Suprapubic skin (tissue), 4 donors: ENCODE measurements around the gene MGAT4B. TPM values are rescaled to one million over a fixed set of nuclear protein-coding genes. Genes with fewer than 3 reads are reported as not detected.

Source experiments
- DNase-seq, 2 donors: peaks; one replicate each; pipeline ENCODE4 v3.0.0-alpha.2; 2019; ENCODE audit warnings: low spot score in 2 of 2
- H3K27ac ChIP-seq: fragments of 200-600 bp; sonication (generic); one replicate; pipeline ENCODE4 v1.5.1; 2019
- H3K27me3 ChIP-seq: fragments of 200-600 bp; sonication (generic); one replicate; pipeline ENCODE4 v1.5.1; 2019
- H3K36me3 ChIP-seq: fragments of 200-600 bp; sonication (generic); one replicate; pipeline ENCODE4 v1.5.1; 2019
- H3K4me1 ChIP-seq: fragments of 200-600 bp; sonication (generic); one replicate; pipeline ENCODE4 v1.5.1; 2019
- H3K4me3 ChIP-seq: fragments of 200-600 bp; sonication (generic); one replicate; pipeline ENCODE4 v1.5.1; 2019; ENCODE audit warnings: mild to moderate bottlenecking
- H3K9me3 ChIP-seq: fragments of 200-600 bp; sonication (generic); one replicate; pipeline ENCODE4 v1.5.1; 2019
- CTCF ChIP-seq, 2 donors: fragments of 200-600 bp in 1 of 2; fragments of 450-650 bp in 1 of 2; sonication (generic) in 1 of 2; IDR thresholded peaks; one replicate each; pipeline ENCODE4 v1.5.1; 2016 to 2019; ENCODE audit warnings: antibody characterized with exemption in 2 of 2, mild to moderate bottlenecking in 1 of 2, moderate library complexity in 1 of 2
- EP300 ChIP-seq: sonication (generic); formaldehyde crosslinking; IDR thresholded peaks from one replicate; pipeline ENCODE4 v1.6.1; 2017; ENCODE audit warnings: antibody characterized with exemption
- POLR2A ChIP-seq, 2 donors: fragments of 450-650 bp; IDR thresholded peaks; one replicate each; pipeline ENCODE4 v1.6.1; 2017; ENCODE audit warnings: antibody characterized with exemption in 2 of 2, mild to moderate bottlenecking in 2 of 2, moderate library complexity in 2 of 2
- POLR2AphosphoS5 ChIP-seq, 3 donors: sonication (generic); formaldehyde crosslinking; IDR thresholded peaks; one replicate each; pipeline ENCODE4 v1.6.1; 2017; ENCODE audit warnings: antibody characterized with exemption in 3 of 3
- WGBS: methylation state at CpG from one replicate; pipeline ENCODE4 v1.1.5; 2018; 5-methylcytosine and 5-hydroxymethylcytosine counted together
- total RNA-seq, 4 donors: library from RNA; depleted of rRNA; stranded (reverse); fragments of >200 nt; gene quantifications; one replicate each; pipeline ENCODE4 v1.1.0, GENCODE V29; 2016

MGAT4B gene
- total RNA-seq, 4 donors from 2014 or later = 74.5 to 142 (median 97.4) TPM

GRCh38 chr5:179759581-179760551 is 46.8 kb downstream of the MGAT4B start:
- H3K4me3 ChIP-seq = no peak overlapping the region
- H3K4me1 ChIP-seq = peaks cover 49% of the 10 kb centered on the region
- no peaks in the 10 kb centered on the region for H3K27me3 ChIP-seq
- no peak for DNase-seq
- no peaks in the 10 kb centered on the region for H3K9me3 ChIP-seq
- 89% methylated on average over 9 of the region's 9 CpGs for WGBS
- no peak overlapping the region for H3K27ac ChIP-seq
- no peak for TF ChIP-seq EP300
- TF ChIP-seq CTCF (IDR thresholded peaks at IDR 0.05) = no peak
- no peak for TF ChIP-seq POLR2AphosphoS5 (IDR thresholded peaks at IDR 0.05)
- TF ChIP-seq POLR2A (IDR thresholded peaks at IDR 0.05) = no peak
- H3K36me3 ChIP-seq = no peaks in the 10 kb centered on the region

GRCh38 chr5:179758955-179759354 is 47.7 kb downstream of the MGAT4B start:
- DNase-seq = no peak
- H3K36me3 ChIP-seq = no peaks in the 10 kb centered on the region
- no peaks in the 10 kb centered on the region for H3K9me3 ChIP-seq
- H3K27me3 ChIP-seq = no peaks in the 10 kb centered on the region
- peaks cover 47% of the 10 kb centered on the region for H3K4me1 ChIP-seq
- no peak for TF ChIP-seq EP300
- TF ChIP-seq CTCF (IDR thresholded peaks at IDR 0.05) = no peak
- no peak for TF ChIP-seq POLR2AphosphoS5 (IDR thresholded peaks at IDR 0.05)
- TF ChIP-seq POLR2A (IDR thresholded peaks at IDR 0.05) = no peak
- H3K27ac ChIP-seq = no peak overlapping the region
- 94% methylated on average over 8 of the region's 8 CpGs for WGBS
- no peak overlapping the region for H3K4me3 ChIP-seq

- no peak for TF ChIP-seq EP300
- no peak for TF ChIP-seq CTCF (IDR thresholded peaks at IDR 0.05)
- TF ChIP-seq POLR2AphosphoS5 (IDR thresholded peaks at IDR 0.05) = no peak
- TF ChIP-seq POLR2A (IDR thresholded peaks at IDR 0.05) = no peak
- Histone ChIP-seq H3K4me3 (no peak overlapping the region), H3K9me3 (no peaks in the 10 kb centered on the region), H3K27ac (no peak overlapping the region), H3K4me1 (peaks cover 15% of the 10 kb centered on the region), H3K36me3 (no peaks in the 10 kb centered on the region), H3K27me3 (no peaks in the 10 kb centered on the region)
- no peak for DNase-seq
- WGBS = 83% methylated on average over 2 of the region's 2 CpGs
These were observed 51.6 kb downstream of the MGAT4B start for GRCh38 chr5:179755022-179755421.

- WGBS = 80% methylated on average over 5 of the region's 5 CpGs
- no peak overlapping the region for H3K4me3 ChIP-seq
- no peak for DNase-seq
- H3K27me3 ChIP-seq = no peaks in the 10 kb centered on the region
- peaks cover 3% of the 10 kb centered on the region for H3K36me3 ChIP-seq
- H3K4me1 ChIP-seq = peaks cover 11% of the 10 kb centered on the region
- no peaks in the 10 kb centered on the region for H3K9me3 ChIP-seq
- no peak overlapping the region for H3K27ac ChIP-seq
- TF ChIP-seq POLR2A (IDR thresholded peaks at IDR 0.05) = no peak
- no peak for TF ChIP-seq POLR2AphosphoS5 (IDR thresholded peaks at IDR 0.05)
- TF ChIP-seq EP300 = no peak
- TF ChIP-seq CTCF (IDR thresholded peaks at IDR 0.05) = no peak
These were observed 52.7 kb downstream of the MGAT4B start for GRCh38 chr5:179753971-179754370.

- H3K27ac ChIP-seq = no peak overlapping the region
- DNase-seq = no peak
- H3K27me3 ChIP-seq = no peaks in the 10 kb centered on the region
- H3K9me3 ChIP-seq = no peaks in the 10 kb centered on the region
- WGBS = 86% methylated on average over 8 of the region's 8 CpGs
- TF ChIP-seq POLR2A (IDR thresholded peaks at IDR 0.05) (no peak), CTCF (IDR thresholded peaks at IDR 0.05) (no peak), EP300 (no peak), POLR2AphosphoS5 (IDR thresholded peaks at IDR 0.05) (no peak)
- peaks cover 3% of the 10 kb centered on the region for H3K36me3 ChIP-seq
- peaks cover 11% of the 10 kb centered on the region for H3K4me1 ChIP-seq
- H3K4me3 ChIP-seq = no peak overlapping the region
These were observed 56.7 kb downstream of the MGAT4B start for GRCh38 chr5:179749857-179750508.
